ENCODE measurements around the gene SUPT3H. TPM values are rescaled to one million over a fixed set of nuclear protein-coding genes. Genes with fewer than 3 reads are reported as not detected.

SUPT3H gene
- total RNA-seq, 1 donor, result 10.6 TPM

- TF ChIP-seq CTCF (IDR thresholded peaks at IDR 0.05; ENCODE audit: insufficient read depth, low read length), result no peak
- no peak overlapping the region for H3K4me3 ChIP-seq (ENCODE audit: low read depth, low read length)
- no peak for DNase-seq (ENCODE audit: low read depth)
Observed at GRCh38 chr6:45003961-45004360, 373.8 kb downstream of the SUPT3H start.

GRCh38 chr6:45003387-45003786 is 374.3 kb downstream of the SUPT3H start:
- H3K4me3 ChIP-seq (ENCODE audit: low read depth, low read length), result no peak overlapping the region
- DNase-seq (ENCODE audit: low read depth), result no peak
- TF ChIP-seq CTCF (IDR thresholded peaks at IDR 0.05; ENCODE audit: insufficient read depth, low read length), result no peak

- peak; percentile 11 for DNase-seq (ENCODE audit: low read depth)
- no peak for TF ChIP-seq CTCF (IDR thresholded peaks at IDR 0.05; ENCODE audit: insufficient read depth, low read length)
- no peak overlapping the region for H3K4me3 ChIP-seq (ENCODE audit: low read depth, low read length)
Observed at GRCh38 chr6:45002390-45003105, 375.2 kb downstream of the SUPT3H start.

GRCh38 chr6:45001663-45002062 is 376.1 kb downstream of the SUPT3H start:
- no peak overlapping the region for H3K4me3 ChIP-seq (ENCODE audit: low read depth, low read length)
- no peak for TF ChIP-seq CTCF (IDR thresholded peaks at IDR 0.05; ENCODE audit: insufficient read depth, low read length)
- no peak for DNase-seq (ENCODE audit: low read depth)

- DNase-seq (ENCODE audit: low read depth), result no peak
- no peak for TF ChIP-seq CTCF (IDR thresholded peaks at IDR 0.05; ENCODE audit: insufficient read depth, low read length)
- H3K4me3 ChIP-seq (ENCODE audit: low read depth, low read length), result no peak overlapping the region
Observed at GRCh38 chr6:45000833-45001232, 376.9 kb downstream of the SUPT3H start.

- no peak for DNase-seq (ENCODE audit: low read depth)
- no peak overlapping the region for H3K4me3 ChIP-seq (ENCODE audit: low read depth, low read length)
- no peak for TF ChIP-seq CTCF (IDR thresholded peaks at IDR 0.05; ENCODE audit: insufficient read depth, low read length)
Observed at GRCh38 chr6:44999066-44999465, 378.7 kb downstream of the SUPT3H start.

All from fibroblast of the aortic adventitia (primary cell).